Fibroblast of the aortic adventitia (primary cell): ENCODE results near the gene EPHA5. TPM values are rescaled to one million over a fixed set of nuclear protein-coding genes. Genes with fewer than 3 reads are reported as not detected.

ENCODE experiments used
- DNase-seq: peaks from one replicate; pipeline ENCODE4 v3.0.0-alpha.2; 2010; ENCODE audit warnings: low read depth
- H3K4me3 ChIP-seq: 2 replicates; pipeline ENCODE4 v1.5.1; 2011; ENCODE audit warnings: low read depth, mild to moderate bottlenecking, control low read depth, low read length, moderate library complexity
- total RNA-seq: library from RNA; depleted of rRNA; stranded (reverse); fragments of >200 nt; gene quantifications from 2 replicates; pipeline ENCODE4 v1.2.3, GENCODE V29; 2012; ENCODE audit warnings: low replicate concordance
- TF ChIP-seq, protein P1 (sequence below): IDR thresholded peaks from 2 replicates; pipeline ENCODE4 v1.5.1; 2011; ENCODE audit warnings: mild to moderate bottlenecking, low read length, control low read depth, inconsistent platforms; ENCODE audit not compliant: insufficient read depth

EPHA5 gene
- total RNA-seq, 1 donor: 50.2 TPM

DNA sequence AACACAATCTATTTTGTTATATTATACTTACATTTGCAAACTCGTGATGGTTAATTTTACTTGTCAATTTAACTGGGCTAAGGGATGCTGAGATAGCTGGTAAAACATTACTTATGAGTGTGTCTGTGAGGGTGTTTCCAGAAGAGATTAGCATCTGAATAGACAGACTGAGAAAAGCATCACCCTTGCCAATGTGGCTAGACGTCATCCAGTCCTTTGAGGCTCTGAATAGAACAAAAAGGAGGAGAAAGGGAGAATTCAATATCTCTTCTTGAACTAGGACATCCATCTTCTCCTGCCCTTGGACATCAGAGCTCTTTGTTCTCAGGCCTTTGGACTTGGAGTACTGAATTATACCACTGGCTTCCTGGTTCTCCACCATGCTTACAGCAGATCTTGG is 154.6 kb downstream of the EPHA5 start:
- TF ChIP-seq, protein P1, sequence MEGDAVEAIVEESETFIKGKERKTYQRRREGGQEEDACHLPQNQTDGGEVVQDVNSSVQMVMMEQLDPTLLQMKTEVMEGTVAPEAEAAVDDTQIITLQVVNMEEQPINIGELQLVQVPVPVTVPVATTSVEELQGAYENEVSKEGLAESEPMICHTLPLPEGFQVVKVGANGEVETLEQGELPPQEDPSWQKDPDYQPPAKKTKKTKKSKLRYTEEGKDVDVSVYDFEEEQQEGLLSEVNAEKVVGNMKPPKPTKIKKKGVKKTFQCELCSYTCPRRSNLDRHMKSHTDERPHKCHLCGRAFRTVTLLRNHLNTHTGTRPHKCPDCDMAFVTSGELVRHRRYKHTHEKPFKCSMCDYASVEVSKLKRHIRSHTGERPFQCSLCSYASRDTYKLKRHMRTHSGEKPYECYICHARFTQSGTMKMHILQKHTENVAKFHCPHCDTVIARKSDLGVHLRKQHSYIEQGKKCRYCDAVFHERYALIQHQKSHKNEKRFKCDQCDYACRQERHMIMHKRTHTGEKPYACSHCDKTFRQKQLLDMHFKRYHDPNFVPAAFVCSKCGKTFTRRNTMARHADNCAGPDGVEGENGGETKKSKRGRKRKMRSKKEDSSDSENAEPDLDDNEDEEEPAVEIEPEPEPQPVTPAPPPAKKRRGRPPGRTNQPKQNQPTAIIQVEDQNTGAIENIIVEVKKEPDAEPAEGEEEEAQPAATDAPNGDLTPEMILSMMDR: no peak
- DNase-seq: no peak
- H3K4me3 ChIP-seq: no peak overlapping the region

DNA sequence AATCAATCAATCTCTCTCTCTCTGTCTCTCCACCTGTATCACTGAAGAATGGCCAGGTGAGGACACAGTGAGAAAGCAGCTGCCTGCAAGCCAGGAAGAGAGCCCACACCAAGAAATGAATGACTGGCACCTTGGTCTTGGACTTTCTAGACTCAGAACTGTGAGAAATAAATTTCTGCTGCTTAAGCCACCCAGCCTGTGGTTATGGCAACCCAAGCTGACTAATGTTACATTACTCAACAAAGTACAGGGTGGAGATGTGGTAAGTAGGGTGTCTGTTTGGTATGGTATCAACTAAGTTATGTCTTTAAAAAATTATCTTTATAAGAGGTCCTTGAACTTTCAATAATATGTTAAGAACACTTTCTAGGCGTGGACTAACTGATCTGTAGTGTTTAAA is 159.3 kb downstream of the EPHA5 start:
- no peak overlapping the region for H3K4me3 ChIP-seq
- peak; percentile 59 for DNase-seq
- TF ChIP-seq, protein P1: no peak

DNA sequence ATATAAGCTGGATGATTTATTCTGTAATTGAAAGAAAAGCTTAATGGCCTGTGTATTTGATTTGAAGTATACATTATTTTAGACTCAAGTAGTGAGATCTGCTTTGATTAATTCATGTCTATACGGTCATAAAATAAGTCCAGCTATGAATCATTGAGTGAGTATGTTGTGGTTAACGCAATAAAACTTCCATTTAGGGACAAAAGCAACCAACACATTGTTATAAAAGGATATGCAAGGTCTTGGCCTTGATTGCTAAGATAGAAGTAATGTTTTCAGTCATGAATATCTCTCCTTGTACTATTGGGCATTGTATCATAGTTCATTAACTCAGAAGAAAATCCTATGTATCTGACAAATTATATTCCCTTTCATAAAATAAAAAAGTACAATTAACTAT is 162.1 kb downstream of the EPHA5 start:
- TF ChIP-seq, protein P1: no peak
- no peak overlapping the region for H3K4me3 ChIP-seq
- DNase-seq: peak; percentile 68

DNA sequence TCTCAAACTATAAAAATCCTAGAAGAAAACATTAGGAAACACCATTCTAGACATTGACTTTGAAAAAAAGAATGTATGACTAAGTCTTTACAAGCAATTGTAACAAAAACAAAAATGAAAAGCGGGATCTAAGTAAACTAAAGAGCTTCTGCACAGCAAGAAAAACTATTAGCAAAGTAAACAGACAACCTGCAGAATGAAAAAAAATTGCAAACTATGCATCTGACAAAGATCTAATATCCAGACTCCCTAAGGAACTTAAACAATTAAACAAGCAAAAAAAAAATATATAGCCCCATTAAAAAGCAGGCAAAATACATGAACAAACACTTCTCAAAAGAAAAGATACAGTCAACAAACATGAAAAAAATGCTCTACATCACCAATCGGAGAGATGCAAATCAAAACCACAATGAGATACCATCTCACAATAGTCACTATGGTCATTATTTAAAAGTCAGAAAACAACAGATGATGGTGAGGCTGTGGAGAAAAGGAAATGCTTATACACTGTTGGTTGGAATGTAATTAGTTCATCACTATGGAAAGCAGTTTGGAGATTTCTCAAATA is 168.1 kb downstream of the EPHA5 start:
- DNase-seq: peak; percentile 40
- H3K4me3 ChIP-seq: no peak overlapping the region
- TF ChIP-seq, protein P1: no peak

DNA sequence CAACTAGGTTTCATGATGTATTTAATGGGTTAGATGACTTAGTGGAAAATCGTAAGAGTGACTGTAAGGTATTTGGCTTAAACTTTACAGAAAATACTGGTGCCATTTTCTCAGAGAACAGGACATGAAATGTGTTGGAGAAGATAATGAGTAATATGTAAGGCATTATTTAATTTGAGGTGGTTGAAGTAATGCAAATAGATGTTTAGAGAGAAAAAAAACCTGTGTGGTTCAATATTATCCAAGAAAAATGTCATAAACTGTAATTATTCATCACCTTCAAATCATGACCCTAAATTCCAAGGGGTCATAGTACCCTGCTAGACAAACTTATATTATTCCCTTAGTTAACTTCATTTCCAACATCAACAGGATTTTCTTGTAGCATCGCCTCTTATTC is 171.7 kb downstream of the EPHA5 start:
- no peak overlapping the region for H3K4me3 ChIP-seq
- TF ChIP-seq, protein P1: no peak
- DNase-seq: no peak

DNA sequence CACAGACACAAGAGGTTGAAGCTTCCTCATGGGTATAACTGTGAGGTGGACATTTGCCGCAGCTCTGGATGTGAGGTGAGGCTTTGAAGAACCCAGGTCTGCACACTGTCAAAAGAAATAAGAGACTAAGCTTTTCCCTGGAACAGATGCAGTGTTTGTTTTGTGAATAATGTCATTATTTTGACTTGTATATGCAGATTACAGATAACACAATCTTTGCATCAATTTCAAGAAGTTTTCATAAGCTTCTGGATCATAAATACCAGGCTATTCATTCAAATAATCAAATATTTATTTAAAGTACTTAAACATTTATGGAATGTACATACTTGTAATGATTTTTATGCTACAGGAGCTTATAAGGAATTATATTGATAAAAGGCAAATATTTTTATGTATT is 174.8 kb downstream of the EPHA5 start:
- no peak for DNase-seq
- no peak overlapping the region for H3K4me3 ChIP-seq
- TF ChIP-seq, protein P1: no peak

DNA sequence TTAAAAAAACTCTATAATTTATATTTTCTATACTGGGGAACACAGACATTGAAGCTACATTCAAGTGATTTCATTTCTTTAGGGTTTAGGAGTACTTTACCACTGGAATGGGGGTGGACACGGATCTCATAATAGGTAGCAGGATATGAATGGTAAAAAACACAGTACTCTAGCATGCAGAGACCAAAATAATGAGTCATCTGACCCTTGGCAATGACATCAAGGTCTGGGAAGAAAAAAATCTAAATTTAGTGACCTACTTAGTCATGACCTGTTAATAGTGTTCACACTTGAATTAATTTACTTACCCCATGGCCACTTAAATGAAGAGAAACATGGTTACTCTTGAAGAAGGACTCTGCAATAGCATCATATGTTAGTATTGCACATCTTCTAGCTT is 187.9 kb downstream of the EPHA5 start:
- no peak overlapping the region for H3K4me3 ChIP-seq
- peak; percentile 48 for DNase-seq
- TF ChIP-seq, protein P1: no peak
